ENCODE results near the gene IL31.

GRCh38 chr12:122162976-122163375 lies 11.0 kb downstream of the IL31 start:
- TF ChIP-seq, protein P1, sequence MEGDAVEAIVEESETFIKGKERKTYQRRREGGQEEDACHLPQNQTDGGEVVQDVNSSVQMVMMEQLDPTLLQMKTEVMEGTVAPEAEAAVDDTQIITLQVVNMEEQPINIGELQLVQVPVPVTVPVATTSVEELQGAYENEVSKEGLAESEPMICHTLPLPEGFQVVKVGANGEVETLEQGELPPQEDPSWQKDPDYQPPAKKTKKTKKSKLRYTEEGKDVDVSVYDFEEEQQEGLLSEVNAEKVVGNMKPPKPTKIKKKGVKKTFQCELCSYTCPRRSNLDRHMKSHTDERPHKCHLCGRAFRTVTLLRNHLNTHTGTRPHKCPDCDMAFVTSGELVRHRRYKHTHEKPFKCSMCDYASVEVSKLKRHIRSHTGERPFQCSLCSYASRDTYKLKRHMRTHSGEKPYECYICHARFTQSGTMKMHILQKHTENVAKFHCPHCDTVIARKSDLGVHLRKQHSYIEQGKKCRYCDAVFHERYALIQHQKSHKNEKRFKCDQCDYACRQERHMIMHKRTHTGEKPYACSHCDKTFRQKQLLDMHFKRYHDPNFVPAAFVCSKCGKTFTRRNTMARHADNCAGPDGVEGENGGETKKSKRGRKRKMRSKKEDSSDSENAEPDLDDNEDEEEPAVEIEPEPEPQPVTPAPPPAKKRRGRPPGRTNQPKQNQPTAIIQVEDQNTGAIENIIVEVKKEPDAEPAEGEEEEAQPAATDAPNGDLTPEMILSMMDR (conservative IDR thresholded peaks at IDR 0.05), result no peak
- no peak for TF ChIP-seq ZFX (IDR thresholded peaks at IDR 0.05)

Data from C4-2B (cell line).